ENCODE data around the gene GABRB3.
"Not testable (repeated sequence)": the region's sequence is repeated elsewhere in the genome, so short reads cannot be mapped to it uniquely, and the experiment has no call there.

GABRB3 gene

GRCh38 chr15:26736502-26737248, 36.2 kb downstream of the GABRB3 start:
- in situ Hi-C loops (cut with HindIII; ENCODE audit: low sequenced_read_pairs) = no loop called here

GRCh38 chr15:26731965-26732364, 40.9 kb downstream of the GABRB3 start:
- in situ Hi-C loops (cut with HindIII; ENCODE audit: low sequenced_read_pairs) = no loop called here

- in situ Hi-C loops (cut with HindIII; ENCODE audit: low sequenced_read_pairs) = no loop called here
These were observed 43.3 kb downstream of the GABRB3 start for GRCh38 chr15:26729581-26729980.

- in situ Hi-C loops (cut with HindIII; ENCODE audit: low sequenced_read_pairs) = no loop called here
These were observed 43.8 kb downstream of the GABRB3 start for GRCh38 chr15:26729030-26729429.

- in situ Hi-C loops (cut with HindIII; ENCODE audit: low sequenced_read_pairs) = no loop called here
These were observed 48.3 kb downstream of the GABRB3 start for GRCh38 chr15:26724381-26725150.

- in situ Hi-C loops (cut with HindIII; ENCODE audit: low sequenced_read_pairs) = no loop called here
These were observed 50.2 kb downstream of the GABRB3 start for GRCh38 chr15:26722621-26723160.

- in situ Hi-C loops (cut with HindIII; ENCODE audit: low sequenced_read_pairs) = no loop called here
These were observed 51.5 kb downstream of the GABRB3 start for GRCh38 chr15:26721232-26721967.

- in situ Hi-C loops (cut with HindIII; ENCODE audit: low sequenced_read_pairs) = no loop called here
These were observed 52.3 kb downstream of the GABRB3 start for GRCh38 chr15:26720546-26720945.

GRCh38 chr15:26719866-26720265, 53.0 kb downstream of the GABRB3 start:
- in situ Hi-C loops (cut with HindIII; ENCODE audit: low sequenced_read_pairs) = not testable (repeated sequence)

GRCh38 chr15:26716069-26716468, 56.8 kb downstream of the GABRB3 start:
- in situ Hi-C loops (cut with HindIII; ENCODE audit: low sequenced_read_pairs) = no loop called here

- in situ Hi-C loops (cut with HindIII; ENCODE audit: low sequenced_read_pairs) = no loop called here
These were observed 59.4 kb downstream of the GABRB3 start for GRCh38 chr15:26713498-26713897.

- in situ Hi-C loops (cut with HindIII; ENCODE audit: low sequenced_read_pairs) = no loop called here
These were observed 60.5 kb downstream of the GABRB3 start for GRCh38 chr15:26712335-26712734.

GRCh38 chr15:26711445-26711844, 61.4 kb downstream of the GABRB3 start:
- in situ Hi-C loops (cut with HindIII; ENCODE audit: low sequenced_read_pairs) = no loop called here

GRCh38 chr15:26702381-26702780, 70.5 kb downstream of the GABRB3 start:
- in situ Hi-C loops (cut with HindIII; ENCODE audit: low sequenced_read_pairs) = no loop called here

- in situ Hi-C loops (cut with HindIII; ENCODE audit: low sequenced_read_pairs) = no loop called here
These were observed 74.3 kb downstream of the GABRB3 start for GRCh38 chr15:26698555-26698954.

- in situ Hi-C loops (cut with HindIII; ENCODE audit: low sequenced_read_pairs) = no loop called here
These were observed 75.0 kb downstream of the GABRB3 start for GRCh38 chr15:26697913-26698312.

- in situ Hi-C loops (cut with HindIII; ENCODE audit: low sequenced_read_pairs) = no loop called here
These were observed 81.6 kb downstream of the GABRB3 start for GRCh38 chr15:26691249-26691648.

- in situ Hi-C loops (cut with HindIII; ENCODE audit: low sequenced_read_pairs) = no loop called here
These were observed 82.1 kb downstream of the GABRB3 start for GRCh38 chr15:26690778-26691177.

- in situ Hi-C loops (cut with HindIII; ENCODE audit: low sequenced_read_pairs) = no loop called here
These were observed 83.4 kb downstream of the GABRB3 start for GRCh38 chr15:26689462-26689861.

- in situ Hi-C loops (cut with HindIII; ENCODE audit: low sequenced_read_pairs) = no loop called here
These were observed 86.2 kb downstream of the GABRB3 start for GRCh38 chr15:26686547-26687187.

Measured in DLD1 (cell line).